NCI-H1105 (cell line): ENCODE data around the gene ABTB1.
"Not testable (repeated sequence)": the region's sequence is repeated elsewhere in the genome, so short reads cannot be mapped to it uniquely, and the experiment has no call there.

Source experiments
- DNase-seq: peaks from one replicate; lab custom pipeline; 2025; lab: John Stamatoyannopoulos, UW

ABTB1 gene

GRCh38 chr3:127688416-127689265 is 15.9 kb downstream of the ABTB1 start:
- DNase-seq: no peak

- no peak for DNase-seq
Measured at GRCh38 chr3:127689266-127689860, 16.6 kb downstream of the ABTB1 start.

- DNase-seq: no peak
Measured at GRCh38 chr3:127690106-127690505, 17.4 kb downstream of the ABTB1 start.

DNA sequence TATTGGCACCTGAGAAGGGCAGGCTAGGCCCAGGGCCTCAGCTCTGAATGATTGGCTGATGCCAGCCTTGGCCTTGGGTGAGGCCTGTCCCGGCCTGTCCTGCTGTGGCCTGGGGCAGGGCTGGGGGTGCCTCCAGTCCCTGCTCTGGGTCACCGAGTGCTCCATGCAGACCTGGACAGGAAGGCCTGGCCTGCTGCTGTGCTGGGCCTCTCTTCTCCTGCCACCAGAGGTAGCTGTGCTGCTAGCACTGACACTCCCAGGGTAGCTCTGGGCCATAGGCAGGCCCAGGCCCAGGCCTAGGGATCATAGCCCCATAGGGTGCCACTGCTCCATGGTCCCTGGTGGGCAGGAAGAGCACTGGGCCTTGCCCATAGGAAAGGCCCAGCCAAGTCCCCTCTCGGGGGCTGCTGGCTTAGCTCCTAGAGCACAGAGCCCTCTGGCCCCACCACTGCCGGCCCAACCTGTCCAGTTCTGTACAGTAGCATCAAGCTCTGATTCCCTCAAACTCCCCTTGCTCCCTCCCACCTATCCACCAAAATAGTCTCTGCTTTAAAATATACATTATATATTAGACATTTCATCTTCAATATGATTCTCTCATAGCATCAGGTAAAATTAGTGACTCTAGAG is 18.2 kb downstream of the ABTB1 start:
- peak; percentile 29 for DNase-seq

DNA sequence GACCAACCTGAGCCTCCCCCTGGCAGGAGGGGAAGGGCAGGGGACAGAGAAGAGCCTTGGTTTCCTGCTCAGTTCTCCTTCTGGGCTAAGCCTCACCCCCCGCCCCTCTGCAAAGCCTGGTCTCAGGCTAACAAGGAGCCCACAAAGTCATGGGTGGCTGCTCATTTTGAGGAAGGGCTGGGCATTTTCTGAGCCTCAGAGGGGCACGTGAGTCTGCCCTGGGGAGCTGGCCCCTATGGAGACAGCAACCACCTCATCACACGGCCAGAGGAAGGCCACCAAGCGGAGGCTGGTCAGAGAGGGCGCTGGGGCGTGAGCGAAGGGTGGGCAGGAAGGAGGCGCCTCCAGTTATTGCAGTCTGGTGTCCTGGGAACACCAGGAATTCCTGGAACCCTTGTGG is 18.7 kb downstream of the ABTB1 start:
- DNase-seq: no peak

DNA sequence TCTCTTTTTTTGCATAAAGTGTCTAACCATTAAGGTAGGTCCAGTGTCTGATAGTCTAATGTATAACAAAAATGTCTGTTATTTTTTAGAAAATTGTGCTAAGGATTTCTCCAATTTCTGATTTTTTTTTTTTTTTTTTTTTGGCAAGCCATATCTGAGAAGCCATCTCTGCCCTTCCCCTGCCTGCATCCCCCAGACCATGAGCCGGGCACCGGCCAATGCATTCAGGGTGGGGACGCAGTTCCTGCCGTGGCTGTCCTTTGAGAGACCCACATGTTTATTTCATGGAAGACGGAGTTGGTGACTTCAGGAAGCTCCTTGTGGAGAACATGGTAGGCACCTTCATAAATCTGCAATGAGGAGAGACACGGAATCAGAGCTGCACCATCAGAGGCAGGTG is 19.2 kb downstream of the ABTB1 start:
- no peak for DNase-seq

- no peak for DNase-seq
Measured at GRCh38 chr3:127692501-127693335, 20.0 kb downstream of the ABTB1 start.

DNA sequence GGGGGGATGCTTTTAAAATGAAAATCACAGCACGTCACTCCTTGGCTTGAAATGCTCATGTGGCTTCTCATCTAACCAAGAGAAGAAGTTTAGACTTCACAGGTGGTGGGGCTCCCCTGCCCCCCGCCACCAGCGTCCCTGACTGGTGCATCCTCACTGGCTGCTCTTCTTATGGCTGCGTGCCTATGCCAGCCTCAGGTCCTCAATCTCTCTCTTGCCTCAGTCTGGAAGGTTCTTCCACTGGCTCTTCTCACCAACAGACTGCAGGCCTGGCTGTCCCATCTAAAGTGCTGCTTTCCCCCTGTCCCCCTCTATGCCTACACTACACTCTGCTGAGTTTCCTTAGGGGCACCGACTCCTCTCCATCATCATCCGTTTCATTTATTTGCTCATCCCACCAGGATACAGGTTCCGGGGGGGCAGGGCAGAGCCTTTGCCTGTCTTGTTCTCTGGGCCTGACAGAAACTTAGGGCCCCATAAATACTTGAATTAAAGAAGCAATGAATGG is 20.6 kb downstream of the ABTB1 start:
- DNase-seq: no peak

DNA sequence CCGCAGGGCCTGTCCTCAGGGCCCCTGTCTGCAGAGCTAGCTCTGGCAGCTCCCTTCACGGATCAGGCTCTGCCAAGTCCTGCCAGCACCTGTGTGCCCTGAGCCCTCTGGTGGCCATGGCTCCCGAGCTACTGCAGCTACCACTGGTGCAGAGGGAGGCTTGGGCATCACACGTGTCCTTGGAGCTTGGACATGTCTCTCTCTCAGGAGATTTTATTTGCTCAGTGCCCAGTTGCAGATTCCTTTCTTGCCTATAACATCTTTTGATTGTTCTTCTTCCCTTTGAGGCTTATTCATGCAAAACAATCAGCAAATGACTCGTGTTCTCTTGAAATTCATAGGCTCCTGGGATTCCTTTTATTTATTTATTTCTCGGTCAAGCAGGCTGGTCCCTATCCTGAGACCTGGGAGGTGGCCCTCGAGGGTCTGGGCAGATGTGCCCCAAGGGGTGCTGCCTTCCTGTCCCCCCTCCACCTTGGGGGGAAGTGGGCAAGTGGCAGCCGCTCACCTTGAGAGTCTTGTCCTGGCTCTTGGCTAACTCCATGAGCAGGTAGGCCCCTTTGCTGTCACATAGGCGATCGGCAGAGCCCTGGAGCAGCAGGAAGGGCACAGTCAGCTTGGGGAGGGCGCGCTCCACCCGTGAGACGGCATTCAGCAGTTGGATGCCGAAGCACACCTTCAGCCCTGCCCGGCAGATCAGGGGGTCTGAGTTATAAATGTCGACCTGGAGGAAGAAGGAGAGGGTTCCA is 21.9 kb downstream of the ABTB1 start:
- peak; percentile 49 for DNase-seq

DNA sequence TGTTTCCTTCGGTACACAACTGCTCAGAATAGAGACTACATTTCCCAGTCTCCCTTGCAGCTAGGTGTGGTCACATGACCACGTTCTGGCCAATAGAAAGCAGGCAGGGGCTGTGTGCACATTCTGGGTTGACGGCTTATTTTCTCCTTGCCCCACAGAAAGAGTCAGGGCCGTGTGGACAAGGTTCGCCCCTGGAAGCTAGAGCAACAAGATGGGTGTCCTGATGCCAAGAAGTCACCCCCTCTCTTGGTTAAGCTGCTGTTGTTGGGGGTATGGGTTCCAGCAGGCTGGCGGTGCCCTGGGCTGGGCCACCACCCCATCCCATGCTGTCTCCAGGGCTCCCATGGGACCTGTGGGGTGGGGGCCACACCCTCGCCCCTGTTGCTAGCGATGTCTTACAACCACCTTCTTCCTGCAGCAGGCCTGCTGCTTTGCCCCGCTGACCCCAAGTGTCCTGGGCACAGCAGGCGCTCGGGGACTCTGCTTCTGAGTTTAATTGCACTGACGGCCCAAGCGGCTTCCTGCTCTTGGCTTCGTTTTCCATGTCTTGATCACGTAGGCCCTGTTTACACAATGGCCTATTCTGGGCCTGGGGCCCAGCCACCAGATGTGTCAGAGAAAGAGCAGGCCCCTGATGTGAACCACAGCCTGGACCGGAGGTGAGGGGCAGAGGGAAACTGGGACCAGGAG is 24.9 kb downstream of the ABTB1 start:
- peak; percentile 91 for DNase-seq

DNA sequence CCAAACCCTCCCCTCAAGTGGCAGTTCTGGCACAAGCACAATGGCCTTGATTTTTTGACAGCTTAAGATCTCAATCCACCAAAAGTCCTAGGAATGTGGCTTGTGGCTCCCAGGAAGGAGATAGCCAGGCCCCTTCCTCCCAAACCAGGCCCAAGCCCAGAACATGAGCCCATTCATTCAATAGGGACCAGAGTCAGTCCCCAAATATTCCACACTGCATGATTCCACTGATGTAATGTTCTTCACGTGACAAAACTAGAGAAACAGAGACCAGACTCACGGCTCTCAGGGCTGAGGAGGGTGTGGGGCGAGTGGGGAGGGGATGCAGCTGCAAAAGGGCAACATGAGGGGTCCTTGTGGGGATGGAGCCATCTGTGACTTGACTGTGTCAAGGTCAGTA is 25.5 kb downstream of the ABTB1 start:
- no peak for DNase-seq

DNA sequence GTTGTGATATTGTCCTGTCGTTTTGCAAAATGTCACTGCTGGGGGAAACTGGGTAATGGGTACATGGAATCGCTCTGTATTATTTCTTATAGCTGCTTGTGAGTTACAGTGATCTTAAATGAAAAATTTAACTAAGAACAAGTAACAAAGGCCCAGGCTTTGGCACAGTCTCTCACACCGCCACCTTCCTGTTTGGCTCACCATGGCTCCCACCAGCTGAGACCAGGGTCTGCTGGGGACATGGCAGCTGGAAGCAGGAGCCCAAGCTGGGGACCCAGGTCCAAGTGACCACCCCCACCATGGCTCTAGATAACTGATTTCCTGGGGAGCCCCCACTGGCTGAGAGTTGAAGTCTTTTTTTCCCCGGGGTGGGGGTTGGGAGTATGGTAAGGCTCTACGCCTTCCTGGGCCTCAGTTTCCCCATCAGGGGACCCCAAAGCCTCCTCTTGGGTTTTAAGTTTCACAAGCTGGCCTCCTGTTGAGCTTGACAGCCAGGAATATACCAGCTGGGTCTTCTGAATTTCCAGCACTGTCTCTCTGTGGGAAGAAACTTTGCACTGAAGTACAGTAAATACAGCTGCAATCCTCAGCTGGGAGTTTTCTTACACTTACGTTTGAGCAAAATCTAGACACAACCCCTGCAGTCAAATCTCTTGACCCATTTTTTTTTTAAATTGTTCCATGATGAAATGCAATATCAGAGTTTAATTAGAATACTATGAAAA is 26.1 kb downstream of the ABTB1 start:
- no peak for DNase-seq

GRCh38 chr3:127699416-127700300 is 26.9 kb downstream of the ABTB1 start:
- DNase-seq: no peak

DNA sequence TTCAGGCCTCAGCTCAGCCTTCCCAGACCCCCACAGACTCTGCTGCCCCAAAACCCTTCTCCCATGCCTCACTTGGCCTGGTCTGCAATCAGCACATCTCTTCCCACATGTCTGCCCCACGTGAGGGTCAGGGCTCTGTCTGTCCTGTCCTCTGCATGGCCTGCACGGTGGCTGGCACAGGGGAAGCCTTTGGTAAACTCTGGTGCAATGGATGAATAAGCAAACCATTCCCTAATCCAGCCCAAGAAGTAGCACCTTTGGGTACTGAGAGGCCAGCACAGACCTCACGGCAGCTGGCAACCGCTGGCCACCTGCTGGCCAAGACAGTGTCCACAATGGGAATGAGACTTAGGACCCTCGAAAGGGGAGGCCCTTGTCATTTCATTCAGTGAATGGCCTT is 27.7 kb downstream of the ABTB1 start:
- no peak for DNase-seq

DNA sequence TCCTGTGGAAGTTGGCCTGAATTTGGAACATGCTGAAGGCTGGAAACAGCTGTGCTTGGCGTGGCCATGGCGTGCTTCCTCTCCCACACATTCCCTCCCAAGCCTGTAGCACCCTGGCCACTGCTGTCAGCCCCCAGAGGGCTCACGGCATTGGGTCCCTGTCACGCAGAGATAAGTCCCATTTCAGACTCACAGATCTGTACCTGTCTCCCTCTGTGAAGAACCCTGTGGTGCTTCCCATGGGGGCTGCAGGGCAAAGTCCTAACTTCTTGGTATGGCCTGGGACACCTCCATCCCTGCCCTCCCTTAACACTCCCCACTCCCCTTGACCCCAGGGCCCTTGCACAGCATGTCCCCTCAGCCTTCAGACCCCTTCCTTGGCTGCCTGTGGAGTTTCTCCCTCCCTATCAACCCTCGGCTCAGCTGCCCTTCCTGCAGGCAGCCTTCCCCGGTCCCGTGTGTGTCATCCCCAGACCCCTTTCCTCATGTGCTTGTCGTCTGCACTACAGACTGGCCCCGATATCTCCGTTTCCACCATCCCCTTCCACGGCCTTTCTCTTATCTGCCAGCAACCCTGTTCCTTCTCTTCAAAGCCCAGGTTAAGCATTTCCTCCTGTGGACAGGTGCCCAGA is 28.6 kb downstream of the ABTB1 start:
- DNase-seq: no peak

DNA sequence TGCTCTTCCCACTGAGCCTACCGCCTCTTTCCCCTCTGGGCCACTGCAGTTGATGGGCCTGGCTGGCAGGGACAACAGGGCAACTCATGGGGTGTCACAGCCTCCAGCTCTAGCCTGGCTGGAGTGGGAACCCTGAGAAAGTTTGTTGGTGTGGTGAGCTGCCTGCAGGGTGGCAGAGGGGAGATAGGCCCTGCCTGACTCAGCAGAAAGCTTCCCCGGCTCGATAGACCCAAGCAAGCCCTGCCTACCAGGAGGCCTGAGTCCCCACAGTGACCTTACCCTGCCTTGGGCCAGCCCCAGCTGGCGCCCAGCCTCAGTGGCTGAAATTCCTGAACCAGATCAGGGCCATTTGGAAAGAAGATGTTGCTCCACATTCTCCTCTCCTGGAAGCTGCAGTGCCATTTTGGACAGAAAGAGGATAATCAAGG is 29.4 kb downstream of the ABTB1 start:
- no peak for DNase-seq

- not testable (repeated sequence) for DNase-seq
Measured at GRCh38 chr3:127704840-127705239, 32.1 kb downstream of the ABTB1 start.

DNA sequence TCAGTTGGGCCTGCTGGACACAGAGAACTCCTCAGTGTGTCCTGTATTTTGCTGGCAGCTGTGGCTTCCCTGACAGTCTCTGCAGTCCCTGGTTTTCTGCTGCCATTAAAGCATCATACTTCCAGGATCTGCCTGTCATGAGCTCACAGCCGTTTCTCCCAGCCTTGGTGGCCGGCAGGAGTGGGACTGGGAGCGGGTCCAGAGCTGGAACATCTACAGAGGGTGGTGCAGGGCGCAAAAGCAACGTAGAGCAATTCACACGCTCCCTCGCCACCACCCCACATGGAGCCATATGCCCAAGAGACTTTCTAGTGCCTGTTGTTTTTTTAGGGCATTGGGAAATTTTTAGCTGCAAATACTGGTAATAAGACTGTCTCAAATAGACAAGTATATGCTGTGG is 33.6 kb downstream of the ABTB1 start:
- DNase-seq: no peak
